Measurements from ENCODE around the gene PEX5L.
"Not testable (repeated sequence)": the region's sequence is repeated elsewhere in the genome, so short reads cannot be mapped to it uniquely, and the experiment has no call there.

The PEX5L gene

GRCh38 chr3:180036671-180037455 is at the start of gene PEX5L:
Gene PEX5L, minus strand, starts transcription at chr3:180036937. Its CDS starts 338 bp downstream, at chr3:180036599.
- no peak for FAIRE-seq
- DNase-seq (ENCODE audit: low spot score), result no peak

DNA sequence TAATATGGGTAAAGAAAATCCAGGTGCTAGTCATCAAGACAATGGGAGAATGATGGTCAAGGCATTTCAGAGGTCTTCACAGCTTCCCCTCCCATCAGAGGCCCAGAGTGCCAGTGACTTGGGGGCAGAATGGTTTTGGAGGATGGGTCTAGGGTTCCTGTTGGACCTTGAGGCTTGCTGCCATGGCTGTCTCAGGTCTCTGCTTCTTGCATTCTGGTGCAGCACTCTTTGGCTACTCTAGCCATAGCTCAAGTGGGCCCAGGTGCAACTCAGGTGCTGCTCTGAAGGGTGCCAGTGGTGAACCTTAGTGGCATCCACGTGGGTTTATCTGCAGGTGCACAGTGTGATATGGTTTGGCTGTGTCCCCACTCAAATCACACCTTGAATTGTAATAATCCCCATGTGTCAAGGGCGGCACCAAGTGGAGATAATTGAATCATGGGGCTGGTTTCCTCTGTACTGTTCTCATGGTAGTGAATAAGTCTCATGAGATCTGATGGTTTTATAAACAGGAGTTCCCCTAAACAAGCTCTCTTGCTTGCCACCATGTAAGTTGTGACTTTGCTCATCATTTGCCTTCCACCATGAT is 48.5 kb upstream of the PEX5L start:
- DNase-seq (ENCODE audit: low spot score), result no peak
- no peak for FAIRE-seq

DNA sequence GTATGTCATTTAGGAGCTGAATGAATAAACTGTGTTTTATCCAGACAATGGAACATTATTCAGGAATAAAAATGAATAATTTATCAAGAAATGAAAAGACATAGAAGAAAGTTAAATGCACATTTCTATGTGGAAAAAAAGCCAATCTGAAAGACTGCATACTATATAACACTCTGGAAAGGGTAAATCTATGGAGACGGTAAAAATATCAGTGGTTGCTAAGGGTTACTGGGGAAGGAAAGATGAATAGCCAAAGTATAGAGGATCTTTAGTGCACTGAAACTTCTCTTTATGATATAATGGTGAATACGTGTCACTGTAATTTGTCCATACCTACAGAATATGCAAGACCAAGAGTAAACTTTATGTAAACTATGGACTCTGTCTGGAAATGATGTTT is 46.0 kb upstream of the PEX5L start:
- DNase-seq (ENCODE audit: low spot score), result no peak
- no peak for FAIRE-seq

DNA sequence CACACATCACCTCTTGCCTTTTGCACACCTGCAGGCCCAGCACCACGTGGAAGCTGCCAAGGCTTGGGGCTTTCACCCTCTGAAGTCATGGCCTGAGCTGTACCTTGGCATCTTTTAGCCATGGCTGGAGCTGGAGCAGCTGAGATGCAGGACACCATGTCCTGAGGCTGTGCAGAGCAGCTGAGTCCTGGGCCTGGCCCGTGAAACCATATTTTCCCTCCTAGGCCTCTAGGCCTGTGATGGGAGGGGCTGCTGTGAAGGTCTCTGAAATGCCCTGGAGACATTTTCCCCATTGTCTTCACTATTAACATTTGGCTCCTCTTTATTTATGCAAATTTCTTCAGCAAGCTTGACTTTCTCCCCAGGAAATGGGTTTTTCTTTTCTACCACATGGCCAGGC is 41.9 kb upstream of the PEX5L start:
- DNase-seq (ENCODE audit: low spot score), result no peak
- no peak for FAIRE-seq

DNA sequence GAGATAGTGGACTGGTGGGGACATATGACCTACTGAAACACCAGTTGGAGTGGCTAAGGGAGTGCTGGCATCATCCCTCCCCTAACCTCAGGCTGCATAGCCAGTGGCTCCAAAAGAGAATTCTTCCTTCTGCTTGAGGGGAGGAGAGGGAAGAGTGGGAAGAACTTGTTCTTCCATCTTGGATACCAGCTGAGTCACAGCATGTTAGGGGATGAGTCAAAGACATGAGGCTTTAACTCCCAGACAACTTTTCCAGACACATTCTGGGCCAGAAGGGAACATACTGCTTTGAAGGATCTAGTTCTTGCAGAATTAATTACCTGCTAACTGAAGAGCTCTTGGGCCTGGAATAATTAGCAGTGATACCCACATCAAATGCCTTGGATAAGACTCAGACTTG is 36.8 kb upstream of the PEX5L start:
- no peak for DNase-seq (ENCODE audit: low spot score)
- FAIRE-seq, result no peak

DNA sequence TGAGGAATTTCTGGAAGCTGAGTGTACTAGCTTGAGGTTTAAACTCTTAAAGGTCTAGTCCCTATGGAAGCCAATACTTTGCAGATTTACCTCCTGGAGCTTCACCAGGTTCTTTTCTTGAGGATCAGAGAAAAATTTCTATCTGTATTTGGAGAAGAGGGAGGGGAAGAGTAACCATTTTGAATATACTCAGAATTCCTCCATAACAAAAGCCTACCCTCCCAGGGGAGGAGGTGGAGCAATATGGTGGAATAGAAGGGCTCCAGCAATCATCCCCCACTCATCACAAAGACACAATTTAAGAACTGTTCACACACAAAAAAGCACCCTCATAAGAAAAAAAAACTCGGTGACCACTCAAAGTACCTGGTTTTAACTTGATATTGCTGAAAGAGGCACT is 36.0 kb upstream of the PEX5L start:
- DNase-seq (ENCODE audit: low spot score) (no peak), FAIRE-seq (no peak)

DNA sequence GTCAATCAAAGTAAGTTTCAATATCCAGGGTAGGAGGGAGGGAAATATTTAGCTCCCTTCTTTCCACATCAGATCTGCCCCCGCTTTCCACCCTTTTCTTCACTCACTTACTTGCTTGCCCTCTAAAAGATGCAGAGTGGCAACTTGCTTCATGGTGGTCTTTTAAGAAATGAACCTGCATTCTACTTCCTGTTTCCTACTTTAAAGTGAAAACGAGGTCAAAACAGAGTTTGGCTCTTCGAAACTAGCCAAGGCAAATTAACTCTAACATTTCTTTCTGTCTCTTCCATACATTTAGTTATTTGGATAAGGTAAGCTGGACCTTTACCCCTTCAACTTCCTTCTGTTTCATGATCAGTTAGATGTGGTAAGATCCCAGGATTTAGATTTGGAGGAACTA is 34.2 kb upstream of the PEX5L start:
- no peak for FAIRE-seq
- DNase-seq (ENCODE audit: low spot score), result no peak

- FAIRE-seq (no peak), DNase-seq (ENCODE audit: low spot score) (no peak)
Observed at GRCh38 chr3:180068023-180068422, 31.3 kb upstream of the PEX5L start.

DNA sequence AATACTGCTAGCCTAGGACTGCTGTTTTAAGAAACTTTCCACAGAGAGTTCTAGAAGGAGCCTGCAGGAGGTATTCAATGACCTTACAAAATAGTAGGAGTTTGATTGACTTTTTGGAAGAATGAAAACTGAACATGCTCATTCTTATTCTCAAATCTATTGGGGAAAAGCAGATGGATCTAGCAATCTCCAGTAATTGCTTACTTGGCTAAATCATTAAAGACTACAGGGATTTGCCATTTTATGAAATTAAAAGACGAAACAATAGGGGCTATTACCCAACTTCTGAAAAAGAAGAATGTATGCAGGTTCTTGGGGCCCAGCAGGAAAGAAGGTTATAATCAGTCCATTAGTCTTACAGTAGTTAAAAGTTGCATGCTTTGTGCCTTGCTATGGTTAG is 29.9 kb upstream of the PEX5L start:
- DNase-seq (ENCODE audit: low spot score) (no peak), FAIRE-seq (no peak)

DNA sequence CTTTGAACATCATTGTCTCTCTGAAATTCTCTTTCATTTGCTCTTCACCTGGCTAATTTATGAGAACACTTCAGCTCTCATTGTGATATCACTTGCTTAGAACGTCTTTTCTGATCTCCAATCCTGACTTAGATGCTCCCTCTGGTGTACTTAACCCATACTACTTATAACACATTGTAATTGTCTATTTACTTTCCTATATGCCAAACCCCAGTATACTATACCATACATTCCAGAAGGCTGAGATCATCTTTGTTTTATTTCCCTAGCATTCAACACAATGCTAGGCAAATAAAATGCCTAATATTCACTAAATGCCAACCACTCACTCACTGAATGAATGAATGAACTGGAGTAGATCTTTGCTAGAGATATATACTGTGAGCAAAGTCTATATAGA is 27.0 kb upstream of the PEX5L start:
- DNase-seq (ENCODE audit: low spot score) (no peak), FAIRE-seq (no peak)

GRCh38 chr3:180062771-180063170 is 26.0 kb upstream of the PEX5L start:
- DNase-seq (ENCODE audit: low spot score), result no peak
- FAIRE-seq, result no peak

DNA sequence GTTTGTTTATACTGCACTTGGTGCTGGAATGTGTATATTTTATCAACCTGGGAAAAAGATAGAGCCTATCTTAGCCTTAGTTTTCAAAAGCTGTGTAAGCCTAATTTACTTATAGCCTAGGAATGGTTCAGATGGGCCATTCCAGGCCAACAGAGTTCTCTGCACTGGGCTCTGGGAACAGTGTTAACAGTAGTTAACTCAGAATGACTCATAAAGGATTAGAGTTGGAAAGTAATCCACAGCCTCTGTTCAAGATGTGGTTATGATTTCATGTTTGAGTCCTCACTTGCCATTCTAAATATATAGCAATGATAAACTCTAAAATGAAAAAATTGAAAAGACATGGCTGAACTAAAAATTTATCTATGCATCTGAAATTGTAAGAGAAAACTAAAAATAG is 22.6 kb upstream of the PEX5L start:
- FAIRE-seq (no peak), DNase-seq (ENCODE audit: low spot score) (no peak)

DNA sequence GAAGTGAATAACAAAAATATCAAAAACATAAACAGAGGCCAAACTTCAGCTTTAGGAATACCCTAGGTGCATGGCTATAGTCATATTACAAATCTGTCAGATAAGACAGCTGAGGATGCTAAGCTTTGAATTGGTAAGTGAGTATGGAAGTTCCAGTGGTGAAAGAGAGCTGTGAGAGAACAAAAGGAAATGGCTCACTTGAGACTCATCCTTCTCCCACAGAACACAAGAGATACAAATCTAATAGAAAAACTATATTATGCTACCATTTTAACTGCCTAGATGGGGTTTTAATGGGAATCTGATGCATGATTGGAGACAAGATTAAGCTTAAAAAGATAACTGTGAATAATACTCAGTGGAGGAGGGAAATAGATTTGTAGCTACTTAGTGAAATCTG is 21.5 kb upstream of the PEX5L start:
- no peak for FAIRE-seq

GRCh38 chr3:180055656-180056055 is 18.9 kb upstream of the PEX5L start:
- not testable (repeated sequence) for FAIRE-seq; DNase-seq (ENCODE audit: low spot score)

More for the DNA sequence above, 21.5 kb upstream of the PEX5L start:
- DNase-seq (ENCODE audit: low spot score), result no peak

- FAIRE-seq (no peak), DNase-seq (ENCODE audit: low spot score) (no peak)
Observed at GRCh38 chr3:180049391-180049790, 12.7 kb upstream of the PEX5L start.

- no peak for DNase-seq (ENCODE audit: low spot score)
- no peak for FAIRE-seq
Observed at GRCh38 chr3:180048840-180049239, 12.1 kb upstream of the PEX5L start.

DNA sequence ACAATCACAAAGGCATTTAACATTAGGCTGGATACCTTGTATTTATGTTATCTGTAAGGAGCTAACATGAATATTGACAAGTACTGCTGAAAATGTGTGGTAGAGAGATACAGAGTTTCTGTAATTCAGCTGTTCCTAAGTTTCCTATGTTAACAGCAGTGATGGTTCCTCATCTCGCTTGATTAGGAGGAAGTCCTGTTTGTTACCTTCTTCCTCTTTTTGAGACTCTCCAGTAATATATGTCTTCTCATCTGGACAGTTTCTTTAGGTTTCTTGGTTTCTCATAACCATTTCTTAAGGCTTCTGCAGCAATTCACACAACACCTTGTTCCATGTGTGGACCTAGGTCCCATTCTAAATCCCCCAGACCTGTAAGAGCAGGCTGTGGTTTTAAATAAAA is 11.4 kb upstream of the PEX5L start:
- no peak for FAIRE-seq
- DNase-seq (ENCODE audit: low spot score), result no peak

DNA sequence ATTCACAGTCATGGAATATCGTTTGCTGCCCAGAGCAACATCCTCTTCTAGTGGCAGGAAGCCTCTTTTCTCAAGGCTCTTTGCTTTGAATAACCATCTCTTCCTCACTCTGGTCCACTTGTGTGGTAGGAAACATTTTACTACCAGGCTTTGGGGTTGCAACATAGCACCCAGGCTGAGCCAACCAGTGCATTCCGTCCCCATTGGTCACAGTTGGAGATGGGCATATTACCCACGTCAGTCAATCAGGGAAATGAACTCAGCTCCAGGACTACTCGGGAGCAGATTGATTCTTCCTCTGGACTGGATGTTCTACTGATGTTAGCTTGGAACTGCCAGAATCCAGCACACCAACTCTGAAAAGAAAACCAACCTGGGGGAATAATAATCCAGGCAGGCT is 4.2 kb upstream of the PEX5L start:
- FAIRE-seq (no peak), DNase-seq (ENCODE audit: low spot score) (no peak)

GRCh38 chr3:180036092-180036670 is 556 bp downstream of the PEX5L start:
- DNase-seq (ENCODE audit: low spot score) (no peak), FAIRE-seq (no peak)

GRCh38 chr3:180026997-180027396 is 9.7 kb downstream of the PEX5L start:
- no peak for FAIRE-seq
- no peak for DNase-seq (ENCODE audit: low spot score)

DNA sequence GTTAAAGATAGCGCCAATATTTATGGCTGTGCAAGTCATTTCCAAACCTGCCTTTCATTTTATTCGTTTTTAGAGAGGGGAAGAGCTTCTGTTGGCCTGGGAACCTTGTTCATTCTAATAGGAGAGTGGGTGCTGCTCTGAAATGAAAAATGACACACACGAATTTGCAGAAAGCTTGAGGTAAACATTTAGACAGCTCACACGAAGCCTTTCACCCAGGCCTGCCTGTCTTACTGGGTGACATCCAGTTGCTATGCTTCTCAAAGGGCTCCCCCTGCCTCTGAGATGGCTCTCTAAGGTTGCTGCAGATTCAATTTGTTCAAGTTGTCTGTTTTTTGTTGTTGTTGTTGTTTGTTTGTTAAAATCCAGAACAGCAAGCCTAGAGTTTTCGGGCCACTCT is 18.2 kb downstream of the PEX5L start:
- FAIRE-seq (no peak), DNase-seq (ENCODE audit: low spot score) (no peak)

- FAIRE-seq, result no peak
Observed at GRCh38 chr3:180017846-180018245, 18.9 kb downstream of the PEX5L start.

DNA sequence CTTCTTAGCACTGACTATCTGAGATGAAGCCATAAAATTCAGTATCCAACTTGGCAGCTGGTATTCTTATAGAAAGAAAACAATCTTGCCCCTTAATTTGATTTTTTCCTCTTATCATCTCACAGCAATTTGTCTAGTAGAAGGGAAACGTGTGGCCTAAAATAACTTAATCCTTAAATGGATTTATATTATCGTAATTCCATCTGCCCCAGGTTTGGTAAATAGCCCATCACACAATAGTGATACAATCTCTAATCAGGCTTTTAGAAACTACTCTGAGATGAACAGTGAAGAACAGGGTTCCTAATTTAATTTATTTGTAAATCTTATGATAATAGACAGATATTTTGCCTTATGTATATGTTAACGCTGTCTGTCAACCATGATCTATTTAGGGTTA is 24.8 kb downstream of the PEX5L start:
- no peak for DNase-seq (ENCODE audit: low spot score)
- no peak for FAIRE-seq

More at GRCh38 chr3:180017846-180018245, 18.9 kb downstream of the PEX5L start:
- DNase-seq (ENCODE audit: low spot score), result no peak
